Neural crest cell (in vitro differentiated cells): ENCODE data around the gene SLC5A8. TPM values are rescaled to one million over a fixed set of nuclear protein-coding genes. Genes with fewer than 3 reads are reported as not detected.

Experiments
- DNase-seq: peaks from one replicate; pipeline ENCODE4 v3.0.0; 2021; ENCODE audit warnings: low read depth, mixed read lengths, low spot score
- H3K27ac Mint-ChIP-seq: one replicate; pipeline ENCODE4 v1.8.0; 2021; ENCODE audit warnings: mild to moderate bottlenecking, mixed read lengths; ENCODE audit not compliant: unreplicated experiment
- H3K27me3 Mint-ChIP-seq: 2 replicates; pipeline ENCODE4 v1.8.0; 2021; ENCODE audit warnings: low read depth, mild to moderate bottlenecking, mixed read lengths
- H3K36me3 Mint-ChIP-seq: 2 replicates; pipeline ENCODE4 v1.8.0; 2021; ENCODE audit warnings: low read depth, mild to moderate bottlenecking, mixed read lengths
- H3K4me1 Mint-ChIP-seq: 2 replicates; pipeline ENCODE4 v1.8.0; 2021; ENCODE audit warnings: mixed read lengths
- H3K4me3 Mint-ChIP-seq: one replicate; pipeline ENCODE4 v1.8.0; 2021; ENCODE audit warnings: mild to moderate bottlenecking, mixed read lengths
- H3K9me3 Mint-ChIP-seq: 2 replicates; pipeline ENCODE4 v1.8.0; 2021; ENCODE audit warnings: mixed read lengths
- CTCF ChIP-seq: fragments of 200-600 bp; sonication (generic); conservative IDR thresholded peaks from 2 replicates; pipeline ENCODE4 v1.5.0; 2021; ENCODE audit warnings: antibody characterized with exemption, mild to moderate bottlenecking
- total RNA-seq: library from RNA; stranded (reverse); gene quantifications from 2 replicates; pipeline ENCODE4 v1.2.1, GENCODE V29; 2021

SLC5A8 gene
- total RNA-seq, 1 donor from 2014 or later: not detected

- no peak overlapping the region for H3K4me3 Mint-ChIP-seq
- no peak for DNase-seq
- H3K36me3 Mint-ChIP-seq: no peaks in the 10 kb centered on the region
- no peaks in the 10 kb centered on the region for H3K4me1 Mint-ChIP-seq
- no peak for TF ChIP-seq CTCF
- peaks cover 3% of the 10 kb centered on the region for H3K27me3 Mint-ChIP-seq
- no peaks in the 10 kb centered on the region for H3K9me3 Mint-ChIP-seq
- no peak overlapping the region for H3K27ac Mint-ChIP-seq
Observed at GRCh38 chr12:101238800-101239329, 28.8 kb upstream of the SLC5A8 start.

GRCh38 chr12:101238306-101238705 lies 28.3 kb upstream of the SLC5A8 start:
- Mint-ChIP-seq H3K4me1 (no peaks in the 10 kb centered on the region), H3K27ac (no peak overlapping the region), H3K9me3 (no peaks in the 10 kb centered on the region), H3K36me3 (no peaks in the 10 kb centered on the region), H3K4me3 (no peak overlapping the region), H3K27me3 (peaks cover 3% of the 10 kb centered on the region)
- TF ChIP-seq CTCF: no peak
- DNase-seq: no peak

- Mint-ChIP-seq H3K27ac (no peak overlapping the region), H3K4me3 (no peak overlapping the region), H3K9me3 (no peaks in the 10 kb centered on the region), H3K27me3 (peaks cover 3% of the 10 kb centered on the region), H3K36me3 (no peaks in the 10 kb centered on the region), H3K4me1 (no peaks in the 10 kb centered on the region)
- TF ChIP-seq CTCF: no peak
- DNase-seq: no peak
Observed at GRCh38 chr12:101235686-101236085, 25.6 kb upstream of the SLC5A8 start.

- Mint-ChIP-seq H3K27ac (no peak overlapping the region), H3K27me3 (peaks cover 2% of the 10 kb centered on the region), H3K4me3 (no peak overlapping the region), H3K36me3 (no peaks in the 10 kb centered on the region), H3K4me1 (no peaks in the 10 kb centered on the region), H3K9me3 (no peaks in the 10 kb centered on the region)
- no peak for DNase-seq
- TF ChIP-seq CTCF: no peak
Observed at GRCh38 chr12:101231636-101232035, 21.6 kb upstream of the SLC5A8 start.

- no peak for TF ChIP-seq CTCF
- no peaks in the 10 kb centered on the region for H3K9me3 Mint-ChIP-seq
- no peak overlapping the region for H3K27ac Mint-ChIP-seq
- no peak for DNase-seq
- peaks cover 2% of the 10 kb centered on the region for H3K27me3 Mint-ChIP-seq
- no peaks in the 10 kb centered on the region for H3K4me1 Mint-ChIP-seq
- H3K36me3 Mint-ChIP-seq: no peaks in the 10 kb centered on the region
- H3K4me3 Mint-ChIP-seq: no peak overlapping the region
Observed at GRCh38 chr12:101230547-101230946, 20.5 kb upstream of the SLC5A8 start.

GRCh38 chr12:101229841-101230241 lies 19.8 kb upstream of the SLC5A8 start:
- no peak for DNase-seq
- Mint-ChIP-seq H3K36me3 (no peaks in the 10 kb centered on the region), H3K27me3 (peaks cover 5% of the 10 kb centered on the region), H3K4me3 (no peak overlapping the region), H3K9me3 (no peaks in the 10 kb centered on the region), H3K4me1 (no peaks in the 10 kb centered on the region), H3K27ac (no peak overlapping the region)
- TF ChIP-seq CTCF: no peak
